HG02981 (cell line): Measurements from ENCODE around the gene ABCC11.
"Not testable (repeated sequence)": the region's sequence is repeated elsewhere in the genome, so short reads cannot be mapped to it uniquely, and the experiment has no call there.

ENCODE experiments used
- ATAC-seq: cut with Tn5 transposase; IDR thresholded peaks from one replicate; pipeline ENCODE4 v1.9.1; 2021; ENCODE audit warnings: mild to moderate bottlenecking, moderate library complexity; ENCODE audit not compliant: unreplicated experiment

Gene ABCC11

GRCh38 chr16:48203974-48204824, 43.1 kb downstream of the ABCC11 start:
- no peak for ATAC-seq

- ATAC-seq, result no peak
Observed at GRCh38 chr16:48201515-48202201, 45.7 kb downstream of the ABCC11 start.

GRCh38 chr16:48197294-48197693, 50.0 kb downstream of the ABCC11 start:
- ATAC-seq, result no peak

- no peak for ATAC-seq
Observed at GRCh38 chr16:48194828-48195556, 52.3 kb downstream of the ABCC11 start.

- no peak for ATAC-seq
Observed at GRCh38 chr16:48193846-48194245, 53.5 kb downstream of the ABCC11 start.

GRCh38 chr16:48188449-48189102, 58.8 kb downstream of the ABCC11 start:
- peak; percentile 90 for ATAC-seq

- ATAC-seq, result no peak
Observed at GRCh38 chr16:48187779-48188178, 59.6 kb downstream of the ABCC11 start.

GRCh38 chr16:48184681-48185080, 62.7 kb downstream of the ABCC11 start:
- no peak for ATAC-seq

- ATAC-seq, result no peak
Observed at GRCh38 chr16:48182979-48183537, 64.3 kb downstream of the ABCC11 start.

GRCh38 chr16:48181746-48182520, 65.4 kb downstream of the ABCC11 start:
- ATAC-seq, result not testable (repeated sequence)

- no peak for ATAC-seq
Observed at GRCh38 chr16:48180868-48181480, 66.4 kb downstream of the ABCC11 start.

GRCh38 chr16:48176635-48177408, 70.5 kb downstream of the ABCC11 start:
- ATAC-seq, result no peak

- ATAC-seq, result no peak
Observed at GRCh38 chr16:48173889-48174288, 73.5 kb downstream of the ABCC11 start.

- ATAC-seq, result no peak
Observed at GRCh38 chr16:48172682-48173081, 74.7 kb downstream of the ABCC11 start.

- ATAC-seq, result no peak
Observed at GRCh38 chr16:48169896-48170295, 77.4 kb downstream of the ABCC11 start.

GRCh38 chr16:48168075-48168474, 79.3 kb downstream of the ABCC11 start:
- ATAC-seq, result no peak

- not testable (repeated sequence) for ATAC-seq
Observed at GRCh38 chr16:48166617-48167016, 80.7 kb downstream of the ABCC11 start.

- ATAC-seq, result no peak
Observed at GRCh38 chr16:48165961-48166578, 81.3 kb downstream of the ABCC11 start.
